HG03457 (cell line): Measurements from ENCODE around the gene GNG10.
"Not testable (repeated sequence)": the region's sequence is repeated elsewhere in the genome, so short reads cannot be mapped to it uniquely, and the experiment has no call there.

Experiments
- ATAC-seq: cut with Tn5 transposase; IDR thresholded peaks from one replicate; pipeline ENCODE4 v1.9.1; 2021; ENCODE audit warnings: moderate number of reproducible peaks; ENCODE audit not compliant: unreplicated experiment

Gene GNG10

DNA sequence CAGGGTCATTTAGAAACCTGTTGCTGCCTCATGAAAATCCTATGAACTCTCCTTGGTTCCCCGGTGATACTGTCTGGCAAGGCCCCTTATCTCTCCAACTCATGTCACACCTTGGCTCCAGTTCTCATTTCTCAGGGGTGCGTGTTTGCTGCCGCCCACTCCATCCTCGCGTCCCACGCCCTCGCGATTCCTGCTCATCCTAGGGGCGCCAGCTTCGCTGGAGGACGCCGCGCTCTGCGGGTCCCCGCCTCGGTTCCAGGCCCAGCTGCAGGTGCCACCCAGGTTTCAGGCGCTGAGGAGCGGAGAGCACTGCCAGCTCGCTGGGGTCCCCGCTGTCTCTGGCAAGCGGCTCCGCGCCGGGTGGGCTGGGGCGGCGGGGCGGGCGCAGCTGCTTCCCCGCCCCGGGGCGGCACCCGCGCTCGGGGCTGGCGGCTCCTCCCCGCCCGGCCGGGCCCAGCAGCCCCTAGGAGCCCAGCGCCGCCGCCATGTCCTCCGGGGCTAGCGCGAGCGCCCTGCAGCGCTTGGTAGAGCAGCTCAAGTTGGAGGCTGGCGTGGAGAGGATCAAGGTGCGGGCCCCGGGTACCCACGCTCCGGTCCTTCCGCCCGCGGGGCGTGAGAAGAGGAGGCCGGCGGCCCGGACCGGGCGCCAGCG lies at the start of gene GNG10:
GNG10 (plus strand) TSS at position 456 of the 652 bp plus-strand sequence; CDS start at position 486, 30 bp downstream.
- peak; percentile 84 for ATAC-seq

DNA sequence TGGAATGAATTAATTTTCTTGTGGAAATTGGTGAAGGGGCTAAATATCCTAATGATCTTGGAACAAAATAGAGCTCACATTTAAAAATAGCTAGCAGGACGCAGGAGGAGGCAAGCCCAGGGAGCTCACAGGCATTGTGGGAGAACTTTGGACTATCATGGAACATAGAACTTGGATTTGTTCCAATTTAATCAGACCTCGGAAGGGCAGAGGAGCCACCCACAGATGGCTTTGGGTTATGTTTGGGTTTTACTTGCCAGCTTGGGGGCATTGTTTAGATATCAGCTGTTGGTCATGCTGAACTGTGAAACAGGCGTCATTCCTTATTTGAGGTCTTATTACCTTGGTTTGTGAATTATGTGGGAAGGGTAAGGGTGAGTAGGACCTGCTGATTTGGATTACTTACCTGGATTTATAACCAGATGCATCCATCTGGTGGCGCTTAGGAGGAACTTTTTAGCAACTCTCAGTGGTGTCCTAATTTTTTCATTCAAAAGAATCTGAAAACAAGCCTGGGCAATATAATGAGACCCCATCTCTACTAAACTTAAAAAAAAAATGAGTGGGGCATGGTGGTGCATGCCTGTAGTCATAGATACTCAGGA lies 47.9 kb upstream of the GNG10 start:
- ATAC-seq: no peak

DNA sequence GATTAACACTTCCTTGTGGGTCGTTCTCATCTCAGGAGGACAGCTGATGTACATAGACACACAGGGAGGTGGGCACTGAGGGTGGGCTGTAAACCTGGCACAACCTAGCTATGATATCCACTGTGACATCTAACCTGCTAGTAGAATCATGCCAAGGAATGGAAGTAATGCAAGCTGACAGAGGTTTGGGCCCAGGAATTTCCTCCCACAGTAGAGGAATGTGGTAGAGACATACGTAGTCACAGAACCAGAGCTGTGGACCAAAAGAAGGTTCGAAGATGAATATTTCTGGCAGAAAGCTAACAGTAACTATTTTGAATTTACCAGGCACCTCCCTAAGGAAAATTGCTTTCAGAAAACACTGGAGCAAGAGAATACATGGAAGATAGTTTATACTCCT lies 45.5 kb upstream of the GNG10 start:
- no peak for ATAC-seq

DNA sequence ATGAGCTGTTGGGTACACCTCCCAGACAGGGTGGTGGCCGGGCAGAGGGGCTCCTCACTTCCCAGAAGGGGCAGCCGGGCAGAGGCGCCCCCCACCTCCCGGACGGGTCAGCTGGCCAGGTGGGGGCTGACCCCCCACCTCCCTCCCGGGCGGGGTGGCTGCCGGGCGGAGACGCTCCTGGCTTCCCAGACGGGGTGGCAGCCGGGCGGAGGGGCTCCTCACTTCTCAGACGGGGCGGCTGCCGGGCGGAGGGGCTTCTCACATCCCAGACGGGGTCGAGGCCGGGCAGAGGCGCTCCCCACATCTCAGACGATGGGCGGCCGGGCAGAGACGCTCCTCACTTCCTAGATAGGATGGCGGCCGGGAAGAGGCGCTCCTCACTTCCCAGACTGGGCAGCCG lies 44.1 kb upstream of the GNG10 start:
- ATAC-seq: not testable (repeated sequence)

DNA sequence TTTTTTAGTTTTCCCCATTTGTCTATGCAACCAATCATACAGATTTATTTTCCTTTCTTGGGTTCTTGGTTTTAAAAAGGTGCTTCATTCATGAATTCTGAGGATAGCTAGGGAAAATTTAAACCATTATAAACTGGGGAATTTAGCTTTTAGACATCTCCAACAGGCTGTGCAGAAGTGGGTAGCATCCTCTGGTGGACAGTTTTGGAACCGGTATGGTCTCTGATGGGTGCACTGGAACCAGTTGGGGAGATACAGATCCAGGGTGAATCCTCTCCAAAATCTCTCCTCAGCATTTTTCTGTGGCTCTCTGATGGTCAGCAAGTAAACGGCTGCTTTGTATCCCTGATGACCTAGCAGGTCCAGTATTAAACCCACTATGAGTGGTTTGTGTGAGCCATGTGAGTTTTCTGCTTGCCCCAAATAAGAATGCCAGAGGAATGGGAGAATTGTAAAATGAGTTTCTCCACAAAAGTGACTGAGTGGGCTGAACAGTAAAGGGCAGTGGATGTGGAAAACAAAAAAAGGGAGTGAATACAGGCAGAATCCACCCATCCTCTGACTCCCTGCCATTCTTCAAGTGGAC lies 39.4 kb upstream of the GNG10 start:
- no peak for ATAC-seq

DNA sequence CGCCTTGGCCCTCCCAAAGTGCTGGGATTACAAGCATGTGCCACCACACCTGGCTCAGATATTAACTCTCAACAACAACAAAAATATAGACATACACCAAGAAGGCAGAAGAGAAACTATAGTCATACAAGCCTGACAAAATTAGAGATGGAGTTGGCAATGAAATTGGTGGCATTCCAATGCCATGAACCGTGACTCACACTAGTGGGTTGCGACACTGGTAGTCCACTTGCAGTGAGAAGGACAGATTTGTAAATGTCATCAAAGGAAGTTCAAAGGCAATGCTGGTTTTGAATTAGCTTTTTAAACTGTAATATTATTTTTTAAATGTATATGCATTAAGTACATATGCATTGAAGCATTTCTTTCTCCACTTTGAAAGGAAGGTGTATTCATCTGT lies 38.8 kb upstream of the GNG10 start:
- no peak for ATAC-seq

DNA sequence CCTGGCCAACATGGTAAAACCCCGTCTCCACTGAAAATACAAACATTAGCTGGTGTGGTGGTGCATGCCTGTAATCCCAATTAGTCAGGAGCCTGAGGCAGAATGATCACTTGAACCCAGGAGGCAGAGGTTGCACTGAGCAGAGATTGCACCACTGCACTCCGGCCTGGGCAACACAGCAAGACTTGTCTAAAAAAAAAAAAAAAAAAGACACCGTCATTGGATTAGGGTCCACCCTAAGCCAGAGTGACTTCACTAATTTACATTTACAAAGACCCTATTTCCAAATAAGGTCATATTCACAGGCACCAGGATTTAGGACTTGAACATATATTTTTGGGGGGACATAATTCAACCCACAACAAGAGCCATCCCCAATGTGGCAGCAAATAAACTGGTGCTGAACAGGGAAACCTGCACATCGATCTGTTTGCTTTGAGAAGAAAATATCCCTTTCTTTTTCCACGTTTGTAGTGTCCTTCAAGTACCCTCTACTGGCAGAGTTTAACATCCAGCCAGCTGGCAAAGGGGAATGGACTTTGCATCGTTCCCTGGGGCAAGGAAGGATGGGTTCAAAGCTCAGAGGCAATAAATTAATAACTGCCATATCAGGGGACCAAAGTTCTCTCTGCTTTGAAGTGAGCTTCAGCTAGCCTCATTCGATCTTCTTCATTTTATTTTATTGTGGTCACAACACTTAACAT lies 34.0 kb upstream of the GNG10 start:
- no peak for ATAC-seq

DNA sequence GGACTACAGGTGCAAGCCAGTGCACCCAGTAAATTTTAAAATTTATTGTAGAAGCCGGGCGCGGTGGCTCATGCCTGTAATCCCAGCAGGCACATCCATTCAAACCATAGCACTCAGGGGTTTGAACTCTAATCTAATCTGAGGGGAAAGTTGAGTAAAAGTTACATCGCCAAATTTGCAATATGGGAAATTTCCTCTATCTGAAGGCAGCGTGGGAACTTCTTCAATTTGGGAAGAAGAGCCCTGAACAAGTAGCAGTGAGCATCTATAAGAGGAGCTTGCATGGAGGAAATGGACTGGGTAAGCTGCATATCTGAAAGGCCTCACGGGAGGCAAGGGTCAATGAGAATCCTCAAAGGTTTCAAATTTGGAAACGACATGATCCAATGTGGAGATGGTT lies 33.0 kb upstream of the GNG10 start:
- ATAC-seq: no peak

DNA sequence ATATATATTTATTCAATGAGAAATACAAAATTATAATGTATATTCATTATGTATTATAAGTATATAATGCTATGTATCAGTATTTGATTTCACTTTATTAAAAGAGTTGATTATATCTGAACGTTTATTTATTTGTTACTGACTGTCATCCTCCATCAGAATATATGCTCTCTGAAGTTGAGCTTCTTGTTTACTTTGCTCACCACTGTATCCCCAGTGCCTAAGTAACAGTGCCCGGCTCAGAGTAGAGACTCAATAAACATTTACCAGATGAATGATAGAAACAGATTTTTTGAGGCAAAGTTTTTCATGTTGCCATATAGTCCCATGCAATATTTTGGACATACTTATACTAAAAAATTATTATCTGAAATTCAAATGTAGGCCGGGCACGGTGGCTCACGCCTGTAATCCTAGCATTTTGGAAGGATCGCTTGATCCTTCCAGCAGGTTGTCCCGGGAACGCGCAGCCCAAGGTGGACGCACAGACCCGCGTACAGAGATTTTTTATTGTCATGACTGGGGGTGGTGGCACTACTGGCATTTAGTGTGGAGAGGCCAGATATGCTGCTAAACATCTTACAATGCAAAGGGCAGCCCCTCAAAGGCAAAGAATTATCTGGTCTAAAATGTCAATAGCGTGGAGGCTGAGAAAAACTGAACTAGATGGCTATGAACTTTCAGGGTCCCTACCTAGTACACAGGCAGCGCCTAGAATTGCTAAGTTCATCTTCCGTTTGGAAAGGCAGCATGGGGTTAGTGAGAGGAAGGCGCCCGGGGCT lies 31.0 kb upstream of the GNG10 start:
- ATAC-seq: peak; percentile 19

DNA sequence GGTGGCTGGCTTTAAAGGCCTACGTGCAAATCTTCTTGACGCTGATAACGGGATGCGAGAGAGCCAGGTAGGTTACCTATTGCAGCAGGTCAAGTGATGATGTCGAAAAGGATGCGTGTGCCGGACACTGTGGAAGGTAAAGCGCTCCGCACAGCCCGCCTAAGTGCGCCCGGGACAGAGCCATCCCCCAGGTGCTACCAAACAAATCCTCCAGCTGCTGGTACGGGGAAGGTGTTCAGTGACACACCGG lies 30.5 kb upstream of the GNG10 start:
- ATAC-seq: no peak

DNA sequence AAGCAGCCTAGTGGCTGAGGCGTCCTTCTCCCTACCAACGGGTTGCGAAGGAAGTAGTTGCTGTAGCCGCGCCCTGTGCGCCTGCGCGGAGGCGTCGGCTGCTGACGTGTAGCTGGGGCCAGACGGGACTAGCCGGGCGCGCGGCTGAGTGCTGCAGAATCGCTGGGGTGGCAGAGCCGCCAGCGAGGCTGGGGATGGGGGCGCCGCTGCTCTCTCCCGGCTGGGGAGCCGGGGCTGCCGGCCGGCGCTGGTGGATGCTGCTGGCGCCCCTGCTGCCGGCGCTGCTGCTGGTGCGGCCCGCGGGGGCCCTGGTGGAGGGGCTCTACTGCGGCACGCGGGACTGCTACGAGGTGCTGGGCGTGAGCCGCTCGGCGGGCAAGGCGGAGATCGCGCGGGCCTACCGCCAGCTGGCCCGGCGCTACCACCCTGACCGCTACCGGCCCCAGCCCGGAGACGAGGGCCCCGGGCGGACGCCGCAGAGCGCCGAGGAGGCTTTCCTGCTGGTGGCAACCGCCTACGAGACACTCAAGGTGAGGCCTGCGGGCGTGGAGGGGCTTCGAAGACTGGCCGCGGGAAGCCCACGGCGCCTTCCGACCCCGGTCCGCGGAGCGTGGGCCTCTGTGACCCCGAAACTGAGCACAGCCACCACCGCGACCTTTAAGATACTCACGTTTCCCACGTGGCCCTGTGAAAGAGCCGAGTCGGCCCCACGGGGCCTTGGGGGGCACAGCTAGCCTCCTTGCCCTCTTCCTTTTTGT lies 30.0 kb upstream of the GNG10 start, which contains the start of gene DNAJC25:
DNAJC25 (plus strand) TSS at position 121 of the 758 bp plus-strand sequence; CDS start at position 195, 74 bp downstream.
- peak; percentile 96 for ATAC-seq

DNA sequence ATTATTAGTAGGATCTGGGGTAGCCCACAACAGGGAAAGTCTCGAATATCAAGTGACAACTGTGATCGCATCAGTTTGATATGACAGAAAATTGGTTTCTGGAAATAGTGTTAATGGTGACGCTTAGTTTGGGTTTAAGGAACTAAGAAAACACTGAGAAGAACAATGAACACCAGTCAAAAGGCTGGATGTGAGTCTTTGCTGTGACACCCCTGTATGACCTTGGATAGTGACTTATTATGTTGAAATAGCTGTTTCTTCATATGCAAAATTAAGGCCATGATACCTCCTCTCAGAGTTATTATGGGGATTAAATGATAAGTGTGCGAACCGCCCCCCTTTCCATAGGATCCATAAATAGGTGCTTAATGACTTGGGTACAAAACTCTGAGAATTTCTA lies 29.3 kb upstream of the GNG10 start:
- no peak for ATAC-seq

DNA sequence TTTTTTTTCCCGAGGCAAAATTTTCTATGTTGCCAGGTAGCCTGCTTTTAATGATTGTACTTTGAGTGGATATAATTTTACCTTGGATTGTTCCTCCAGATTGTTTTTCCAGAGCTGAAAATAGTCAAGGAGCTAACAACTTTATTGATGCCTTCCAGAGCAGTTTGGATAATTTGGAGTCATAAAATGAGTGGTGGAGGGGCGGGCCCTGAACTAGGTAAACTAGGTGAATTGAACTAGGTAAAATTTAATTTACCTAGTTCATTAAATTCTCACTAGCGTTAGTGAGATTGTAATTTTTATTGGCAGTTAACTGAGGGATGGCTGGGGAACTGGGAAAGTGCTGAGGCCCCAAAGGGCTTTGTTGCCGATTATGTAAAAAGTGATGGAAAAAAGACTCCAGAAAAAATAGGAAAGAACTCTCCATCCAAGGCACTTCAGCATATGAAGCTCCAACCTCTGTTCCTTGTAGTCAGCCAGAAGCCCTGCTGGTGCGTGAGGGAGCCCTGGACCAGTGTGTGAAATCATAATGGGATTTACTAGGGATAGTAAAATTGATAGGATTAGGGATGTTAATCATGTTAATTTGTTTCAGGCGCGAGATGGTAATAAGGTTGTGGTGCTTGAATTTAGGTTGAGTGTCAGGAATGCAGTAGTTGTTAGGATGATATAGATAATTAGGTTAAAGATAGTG lies 28.6 kb upstream of the GNG10 start:
- no peak for ATAC-seq

DNA sequence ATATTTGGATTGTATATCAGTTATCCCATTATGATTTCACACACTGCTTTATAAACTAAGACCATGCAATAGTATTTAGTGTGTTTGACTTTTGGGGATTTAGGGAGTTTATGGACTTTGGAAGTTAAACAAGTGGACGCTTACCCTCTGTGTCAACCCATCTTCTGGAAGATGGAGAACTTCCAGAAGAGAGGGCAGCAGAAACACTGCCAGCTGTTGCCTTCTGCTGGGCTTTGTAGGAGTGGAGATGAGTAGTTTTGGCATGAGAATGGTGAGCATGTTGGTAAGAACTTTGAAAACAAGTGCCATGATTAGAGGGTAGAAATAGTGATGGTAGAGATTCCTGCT lies 28.0 kb upstream of the GNG10 start:
- no peak for ATAC-seq

DNA sequence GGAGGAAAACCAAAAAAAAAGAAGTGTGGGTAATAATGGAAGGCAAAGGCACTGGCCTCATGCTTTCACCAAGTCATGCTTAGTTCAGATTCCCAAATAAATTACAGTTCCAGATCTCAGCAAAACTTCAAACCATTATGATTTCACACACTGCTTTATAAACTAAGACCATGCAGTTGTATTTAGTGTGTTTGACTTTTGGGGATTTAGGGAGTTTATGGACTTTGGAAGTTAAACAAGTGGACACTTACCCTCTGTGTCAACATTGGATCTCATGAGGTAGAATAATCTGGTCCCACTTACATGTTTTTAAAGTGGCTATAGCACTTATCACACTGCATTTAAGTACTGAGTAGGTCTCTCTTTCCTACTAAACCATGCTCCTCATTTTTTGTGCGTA lies 26.5 kb upstream of the GNG10 start:
- no peak for ATAC-seq

DNA sequence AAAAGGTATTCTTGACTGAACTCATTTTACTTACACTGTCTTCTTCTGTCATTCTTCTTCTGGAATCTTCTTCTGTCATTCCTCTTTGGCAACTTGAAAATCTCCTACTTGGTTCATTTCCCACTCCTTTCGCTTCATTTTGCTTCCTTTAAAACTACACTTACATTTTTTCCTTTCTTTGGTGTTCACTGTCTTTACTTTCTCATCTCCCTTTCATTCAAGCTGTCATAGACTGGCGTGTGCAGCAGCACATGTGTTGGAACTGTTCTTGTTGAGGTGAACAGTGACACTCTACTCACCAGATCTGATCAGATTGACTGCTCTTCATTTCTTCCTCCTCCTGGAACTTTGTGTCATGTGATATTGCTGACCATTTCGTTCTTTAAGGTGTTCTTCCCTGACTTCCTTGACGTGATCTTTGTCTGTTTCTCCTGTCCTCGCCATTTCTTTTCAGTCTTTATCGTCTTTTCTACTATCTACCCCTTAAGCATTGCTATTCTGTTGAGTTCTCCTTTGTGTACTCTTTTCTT lies 23.9 kb upstream of the GNG10 start:
- no peak for ATAC-seq

DNA sequence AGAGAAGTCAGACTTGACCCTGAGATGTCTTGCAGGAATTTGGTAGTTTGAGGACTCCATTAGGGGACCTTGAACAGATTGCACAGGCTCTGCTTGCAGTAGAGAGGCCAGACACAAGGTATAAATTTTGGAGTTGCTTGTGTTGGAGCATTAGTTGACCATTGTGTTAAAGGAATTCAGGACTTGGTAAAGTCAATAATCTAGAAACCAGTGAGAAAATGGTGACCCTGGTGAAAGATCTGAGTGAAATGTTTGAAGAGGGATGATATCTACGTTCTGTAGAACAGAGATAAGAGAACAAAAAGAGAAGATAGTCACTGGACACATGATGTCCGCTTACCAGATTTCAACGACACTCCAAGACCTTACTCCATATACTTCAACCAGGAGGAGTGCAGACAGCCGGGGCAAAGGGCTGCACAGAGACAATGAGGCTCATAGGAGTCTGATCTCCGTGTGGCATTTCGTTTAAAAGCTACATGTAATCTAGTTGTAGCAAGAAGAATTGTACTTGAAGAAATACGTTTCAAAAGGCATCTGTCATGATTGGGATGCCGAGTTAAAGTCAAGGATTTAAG lies 17.1 kb upstream of the GNG10 start:
- ATAC-seq: no peak

DNA sequence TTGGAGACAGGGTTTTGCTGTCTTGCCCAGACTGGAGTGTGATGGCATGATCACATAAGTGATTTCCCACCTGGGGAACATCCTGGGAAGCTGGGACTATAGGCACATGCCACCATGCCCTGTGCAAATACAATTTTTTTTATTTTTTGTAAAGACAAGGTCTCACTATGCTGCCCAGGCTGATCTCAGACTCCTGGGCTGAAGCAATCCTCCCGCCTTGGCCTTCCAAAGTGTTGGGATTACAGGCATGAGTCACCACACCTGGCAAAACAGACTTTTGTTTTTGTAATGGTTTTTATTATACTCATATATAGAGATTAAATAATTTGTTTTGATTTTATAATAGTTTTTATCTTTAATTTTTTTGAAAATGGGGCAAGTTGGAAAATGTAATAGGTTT lies 15.6 kb upstream of the GNG10 start:
- no peak for ATAC-seq

DNA sequence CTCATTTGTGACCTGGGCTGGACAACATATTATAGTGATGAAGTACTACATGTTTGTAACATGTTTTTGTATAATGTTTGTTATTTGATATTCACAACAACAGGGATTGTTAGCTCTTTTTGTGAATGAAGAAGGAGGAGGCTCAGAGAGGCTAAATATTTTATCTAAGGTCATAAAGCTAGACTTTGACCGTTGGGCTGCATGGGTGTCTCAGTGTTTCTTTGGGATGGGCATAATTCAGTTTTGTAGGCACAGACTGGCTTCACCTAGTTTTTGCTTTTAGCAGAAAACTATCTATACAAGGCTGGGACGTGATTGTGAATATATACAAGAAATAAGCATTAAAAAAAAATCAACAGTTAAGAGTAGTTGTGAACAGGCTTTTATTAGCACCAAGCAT lies 15.0 kb upstream of the GNG10 start:
- no peak for ATAC-seq

DNA sequence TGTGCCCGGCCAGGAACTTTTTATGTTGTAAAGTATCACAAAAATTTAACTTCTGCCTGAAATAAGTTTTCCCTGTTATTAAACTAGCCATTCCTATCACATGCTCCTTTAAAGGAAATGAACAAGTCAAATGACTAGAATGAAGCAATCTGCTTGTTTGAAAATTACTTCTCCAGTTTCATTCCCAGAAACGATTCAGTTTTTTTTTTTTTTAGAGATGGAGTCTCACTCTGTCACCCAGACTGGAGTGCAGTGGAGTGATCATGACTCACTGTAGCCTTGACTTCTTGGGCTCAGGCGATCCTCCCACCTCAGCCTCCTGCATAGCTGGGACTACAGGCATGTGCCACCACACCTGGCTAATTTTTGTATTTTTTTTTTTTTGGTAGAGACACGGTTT lies 13.3 kb upstream of the GNG10 start:
- ATAC-seq: no peak
